ENCODE measurements around the gene LIN28B.

DNA sequence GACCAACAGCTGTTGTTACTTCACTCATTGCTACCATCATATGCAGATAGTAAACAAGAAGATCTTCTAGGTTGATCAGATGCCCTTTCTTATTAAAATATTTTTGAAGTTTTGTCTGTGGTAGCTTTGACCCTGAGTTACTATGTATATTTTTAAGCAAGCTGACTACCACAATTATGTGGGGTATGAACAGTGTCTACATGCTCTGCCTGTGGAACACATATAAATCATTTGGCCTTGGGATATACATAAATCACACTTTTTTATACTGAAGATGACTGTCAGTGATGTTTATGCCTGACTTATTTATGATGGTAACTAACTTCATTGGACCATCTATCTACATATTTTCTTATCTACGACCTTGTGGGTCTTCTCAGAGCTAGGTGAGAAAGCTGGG, 44.2 kb downstream of the LIN28B start:
- TF ChIP-seq, protein P1, sequence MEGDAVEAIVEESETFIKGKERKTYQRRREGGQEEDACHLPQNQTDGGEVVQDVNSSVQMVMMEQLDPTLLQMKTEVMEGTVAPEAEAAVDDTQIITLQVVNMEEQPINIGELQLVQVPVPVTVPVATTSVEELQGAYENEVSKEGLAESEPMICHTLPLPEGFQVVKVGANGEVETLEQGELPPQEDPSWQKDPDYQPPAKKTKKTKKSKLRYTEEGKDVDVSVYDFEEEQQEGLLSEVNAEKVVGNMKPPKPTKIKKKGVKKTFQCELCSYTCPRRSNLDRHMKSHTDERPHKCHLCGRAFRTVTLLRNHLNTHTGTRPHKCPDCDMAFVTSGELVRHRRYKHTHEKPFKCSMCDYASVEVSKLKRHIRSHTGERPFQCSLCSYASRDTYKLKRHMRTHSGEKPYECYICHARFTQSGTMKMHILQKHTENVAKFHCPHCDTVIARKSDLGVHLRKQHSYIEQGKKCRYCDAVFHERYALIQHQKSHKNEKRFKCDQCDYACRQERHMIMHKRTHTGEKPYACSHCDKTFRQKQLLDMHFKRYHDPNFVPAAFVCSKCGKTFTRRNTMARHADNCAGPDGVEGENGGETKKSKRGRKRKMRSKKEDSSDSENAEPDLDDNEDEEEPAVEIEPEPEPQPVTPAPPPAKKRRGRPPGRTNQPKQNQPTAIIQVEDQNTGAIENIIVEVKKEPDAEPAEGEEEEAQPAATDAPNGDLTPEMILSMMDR (conservative IDR thresholded peaks at IDR 0.05 in 1 of 2, IDR thresholded peaks at IDR 0.05 in 1 of 2; ENCODE audit: low read depth in 1 of 2, low read length in 2 of 2), result no peak
- no peak for TF ChIP-seq EZH2 (IDR thresholded peaks at IDR 0.05; ENCODE audit: low read length, missing control alignments)
